NCI-H774 (cell line): Measurements from ENCODE around the gene GFI1B.
"Not testable (repeated sequence)": the region's sequence is repeated elsewhere in the genome, so short reads cannot be mapped to it uniquely, and the experiment has no call there.

Source experiments
- DNase-seq: peaks from one replicate; lab custom pipeline; 2025; lab: John Stamatoyannopoulos, UW

The GFI1B gene

DNA sequence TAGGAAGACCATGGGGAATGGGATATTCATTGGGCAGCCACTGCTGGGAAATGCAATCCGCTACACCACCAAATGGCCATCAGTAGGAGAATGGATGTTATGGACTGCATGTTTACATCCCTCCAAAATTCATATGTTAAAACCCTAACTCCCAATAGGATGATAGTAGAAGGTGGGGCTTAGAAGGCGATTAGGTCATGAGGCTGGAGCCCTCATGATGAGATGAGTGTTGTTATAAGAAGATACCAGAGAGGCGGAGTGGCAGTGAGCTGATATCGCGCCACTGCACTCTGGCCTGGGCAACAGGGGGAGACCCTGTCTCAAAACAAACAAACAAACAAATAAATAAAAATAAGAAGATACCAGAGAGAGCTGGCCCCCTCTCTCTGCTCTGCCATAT is 36.2 kb downstream of the GFI1B start:
- no peak for DNase-seq

DNA sequence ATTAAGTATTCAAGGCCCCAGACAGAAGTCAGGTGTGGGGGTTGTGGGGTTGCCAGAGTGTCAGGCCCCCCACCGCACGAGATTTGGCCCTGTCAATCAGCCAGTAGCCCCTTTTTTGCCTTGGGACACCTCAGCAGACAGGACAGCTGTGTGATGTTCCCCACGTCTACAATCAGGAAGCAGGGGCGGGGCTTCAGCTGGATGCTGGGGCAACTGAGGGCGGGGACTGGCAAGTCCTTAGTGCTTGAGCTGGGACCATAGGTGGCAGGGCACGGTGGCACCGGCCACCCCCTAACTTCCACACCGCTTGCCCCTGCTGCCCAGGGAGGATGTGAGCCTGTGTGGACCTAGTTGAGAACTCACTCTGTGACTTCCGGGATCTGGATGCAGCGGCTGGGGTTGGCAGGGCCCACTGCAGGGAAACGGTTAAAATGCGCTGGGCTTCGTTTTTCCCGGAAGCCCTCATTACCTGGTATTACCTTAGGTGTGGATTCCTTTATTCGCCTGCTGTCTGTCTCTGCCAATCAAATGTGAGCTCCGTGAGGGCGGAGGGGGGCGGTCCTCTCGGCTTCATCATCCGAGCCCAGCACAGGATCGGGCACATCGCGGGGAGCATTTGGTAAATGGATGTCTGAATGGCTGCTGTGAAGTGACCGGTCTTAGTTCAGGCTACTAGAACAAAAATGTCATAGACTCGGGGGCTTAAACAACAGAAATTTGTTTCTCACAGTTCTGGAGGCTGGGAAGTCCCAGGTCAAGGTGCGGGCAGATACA is 44.8 kb downstream of the GFI1B start:
- DNase-seq, result peak; percentile 20

DNA sequence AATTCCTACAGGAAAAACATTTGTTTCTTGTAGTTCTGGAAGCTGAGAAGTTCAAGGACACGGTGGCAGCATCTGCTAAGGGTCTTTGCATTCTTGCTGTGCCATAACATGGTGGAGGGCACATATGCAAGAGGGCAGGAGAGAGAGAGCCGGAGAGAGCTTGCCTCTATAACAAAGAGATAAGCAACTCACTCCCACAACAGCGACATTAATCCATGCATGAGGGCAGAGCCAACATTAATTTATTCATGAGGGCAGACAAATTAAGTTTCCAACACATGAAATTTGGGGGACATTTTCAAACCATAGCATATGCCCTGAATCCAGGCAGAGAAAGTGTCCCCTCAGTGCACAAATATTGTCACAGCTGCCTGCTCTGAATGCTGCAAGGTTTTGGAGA is 47.9 kb downstream of the GFI1B start:
- DNase-seq, result no peak

DNA sequence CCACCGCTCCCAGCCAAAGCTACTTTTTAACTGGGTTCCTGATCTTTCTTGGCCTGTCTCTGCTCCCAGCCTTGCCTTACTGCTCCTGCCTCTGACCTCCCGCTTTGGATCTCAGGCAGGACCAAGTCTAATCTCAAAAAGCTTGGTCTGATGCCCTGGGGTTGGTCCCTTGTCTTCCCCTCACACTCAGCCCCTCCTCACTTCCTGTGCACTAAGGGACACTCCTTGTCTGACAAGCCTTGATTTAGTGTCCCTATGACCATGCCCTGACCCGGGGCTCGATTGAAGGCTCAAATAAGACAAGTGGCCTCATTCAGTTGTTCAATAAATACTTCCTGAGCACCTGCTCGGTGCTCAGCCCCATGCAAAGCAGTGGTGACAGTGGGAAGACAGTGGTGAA is 48.6 kb downstream of the GFI1B start:
- no peak for DNase-seq

DNA sequence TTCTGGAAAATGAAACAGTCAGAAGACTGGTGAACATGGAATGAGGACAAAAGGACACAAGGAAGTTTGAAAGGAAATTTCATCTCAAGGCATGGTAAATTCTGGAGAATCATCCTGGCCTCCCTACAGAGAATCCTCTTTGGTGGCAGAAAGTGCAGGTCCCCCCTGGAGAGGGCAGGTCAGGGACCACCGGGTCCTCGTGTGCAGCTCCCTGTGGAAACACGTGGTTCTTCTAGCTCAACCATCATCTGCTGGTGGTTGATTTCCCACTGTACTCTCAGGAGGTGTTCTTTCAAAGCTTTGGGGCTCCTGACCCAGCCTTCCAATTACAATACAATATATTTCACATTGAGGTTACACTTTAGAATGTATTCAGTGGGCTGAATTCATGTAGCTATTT is 49.7 kb downstream of the GFI1B start:
- DNase-seq, result no peak

DNA sequence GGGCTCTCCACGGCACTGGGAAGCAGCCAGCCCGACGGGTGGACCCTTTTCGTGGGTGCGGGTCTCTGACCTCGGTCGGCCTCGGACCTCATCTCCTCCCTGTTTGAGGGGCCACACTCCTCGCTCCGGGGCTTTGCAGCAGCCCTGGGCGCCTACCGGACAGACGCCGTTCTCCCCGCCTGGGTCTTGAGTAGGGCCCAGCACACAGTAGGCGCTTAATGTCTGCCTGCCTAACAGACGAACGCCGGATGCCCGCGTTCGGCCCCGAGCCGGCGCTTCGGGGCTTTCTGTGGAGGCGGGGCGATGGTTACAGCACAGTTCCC is 51.5 kb downstream of the GFI1B start:
- DNase-seq, result no peak

DNA sequence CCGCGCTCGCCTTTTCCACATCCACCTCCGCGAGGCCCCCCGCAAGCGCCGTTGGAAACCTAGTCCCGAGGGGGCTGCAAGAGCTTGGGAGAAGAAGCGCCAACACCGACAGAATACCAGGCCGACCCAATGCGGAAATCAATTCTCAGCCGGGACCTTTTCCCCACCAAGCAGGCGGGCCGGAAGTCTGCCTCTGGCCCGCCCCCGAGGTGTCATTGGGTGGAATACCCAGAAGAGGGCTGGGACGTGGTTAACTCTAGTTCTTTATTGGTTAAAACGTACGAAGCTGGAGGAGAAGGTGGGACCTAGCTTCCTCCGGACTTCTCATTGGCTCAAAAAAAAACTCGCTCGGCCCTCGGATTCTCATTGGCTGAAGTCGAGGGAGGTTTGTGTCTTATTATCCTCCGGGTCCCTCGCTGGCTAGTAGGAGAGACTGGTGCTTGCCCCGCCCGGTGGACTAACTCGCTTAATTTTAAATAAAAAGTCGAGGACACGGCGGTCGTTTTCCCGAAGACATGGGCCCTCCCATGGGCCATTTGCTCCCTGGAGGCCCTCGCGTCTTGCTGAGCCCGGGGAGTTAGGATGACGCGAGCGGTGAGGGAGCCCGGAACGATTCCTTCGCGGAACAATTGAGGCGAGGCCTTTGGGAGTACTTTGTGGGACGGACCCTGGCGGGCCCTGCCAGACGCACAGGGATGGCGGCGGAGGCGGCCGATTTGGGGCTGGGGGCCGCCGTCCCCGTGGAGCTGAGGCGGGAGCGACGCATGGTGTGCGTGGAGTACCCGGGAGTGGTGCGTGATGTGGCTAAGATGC is 52.0 kb downstream of the GFI1B start, which contains the start of gene GTF3C5:
Gene GTF3C5 (plus strand): TSS at position 681 of the 813 bp plus-strand sequence. CDS start 15 bp downstream, at position 696.
- DNase-seq, result peak; percentile 100

DNA sequence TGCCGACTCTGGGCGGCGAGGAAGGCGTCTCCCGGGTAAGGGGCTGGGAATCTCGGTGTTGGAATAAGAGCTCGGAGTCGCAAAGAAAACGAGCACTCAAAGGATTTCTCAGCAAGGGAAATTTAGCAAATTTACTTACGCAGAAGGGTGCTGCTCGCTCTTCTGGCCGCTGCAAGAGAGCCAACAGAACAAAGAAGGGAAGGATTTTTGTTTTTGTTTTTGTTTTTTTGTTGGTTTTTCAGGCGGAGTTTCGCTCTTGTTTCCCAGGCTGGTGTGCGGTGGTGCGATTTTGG is 52.6 kb downstream of the GFI1B start:
- DNase-seq, result no peak

DNA sequence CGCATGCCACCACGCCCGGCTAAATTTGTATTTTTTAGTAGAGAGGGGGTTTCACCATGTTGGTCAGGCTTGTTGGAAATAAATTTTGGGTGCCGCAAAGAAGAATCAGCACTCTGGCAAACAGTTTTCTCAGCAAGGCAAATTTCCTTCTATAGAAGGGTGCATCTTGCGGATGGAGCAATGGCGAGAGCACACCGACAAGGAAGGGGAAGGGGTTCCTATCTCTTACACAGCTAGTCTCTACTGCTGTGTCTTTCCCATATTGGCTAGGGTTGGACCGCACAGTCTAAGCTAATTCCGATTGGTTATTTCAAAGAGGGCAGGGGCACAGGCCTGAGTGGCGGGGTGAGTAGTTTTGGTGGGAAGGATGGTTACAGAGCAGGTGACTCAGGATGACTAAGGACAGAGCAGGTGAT is 53.0 kb downstream of the GFI1B start:
- no peak for DNase-seq

DNA sequence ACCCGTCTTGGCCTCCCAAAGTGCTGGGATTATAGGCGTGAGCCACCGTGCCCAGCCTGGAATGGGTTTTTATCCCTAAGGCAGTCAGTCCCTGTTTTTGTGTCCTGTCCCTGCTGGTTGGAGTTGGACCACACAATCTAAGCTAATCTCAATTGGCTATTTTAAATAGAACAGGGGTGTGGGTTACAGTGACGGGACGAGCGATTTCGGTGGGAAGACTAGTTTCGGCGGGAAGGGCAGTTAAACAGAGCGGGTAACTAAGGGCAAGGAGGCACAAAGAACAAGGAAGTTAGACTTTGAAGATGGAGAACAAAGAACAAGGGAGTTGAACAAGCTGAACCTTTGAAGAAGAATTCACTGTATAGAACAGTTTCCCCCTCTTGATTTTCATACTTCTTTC is 53.7 kb downstream of the GFI1B start:
- no peak for DNase-seq

DNA sequence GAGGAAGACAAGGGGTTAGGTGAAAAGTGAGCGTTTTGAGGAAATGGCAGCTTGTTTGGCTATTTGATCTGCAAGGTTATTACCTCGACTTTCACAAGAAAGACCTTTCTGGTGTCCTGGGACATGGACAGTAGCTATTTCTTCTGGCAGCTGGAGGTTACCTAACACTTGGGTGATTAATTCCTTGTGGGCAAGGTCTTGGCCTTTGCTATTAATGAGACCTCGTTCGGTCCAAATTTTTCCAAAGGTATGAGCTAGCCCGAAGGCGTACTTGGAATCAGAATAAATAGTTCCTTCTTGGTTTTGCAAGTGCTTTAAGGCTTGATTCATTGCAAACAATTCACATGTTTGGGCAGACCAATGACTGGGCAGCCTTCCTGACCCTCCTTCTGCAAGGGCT is 57.2 kb downstream of the GFI1B start:
- no peak for DNase-seq

DNA sequence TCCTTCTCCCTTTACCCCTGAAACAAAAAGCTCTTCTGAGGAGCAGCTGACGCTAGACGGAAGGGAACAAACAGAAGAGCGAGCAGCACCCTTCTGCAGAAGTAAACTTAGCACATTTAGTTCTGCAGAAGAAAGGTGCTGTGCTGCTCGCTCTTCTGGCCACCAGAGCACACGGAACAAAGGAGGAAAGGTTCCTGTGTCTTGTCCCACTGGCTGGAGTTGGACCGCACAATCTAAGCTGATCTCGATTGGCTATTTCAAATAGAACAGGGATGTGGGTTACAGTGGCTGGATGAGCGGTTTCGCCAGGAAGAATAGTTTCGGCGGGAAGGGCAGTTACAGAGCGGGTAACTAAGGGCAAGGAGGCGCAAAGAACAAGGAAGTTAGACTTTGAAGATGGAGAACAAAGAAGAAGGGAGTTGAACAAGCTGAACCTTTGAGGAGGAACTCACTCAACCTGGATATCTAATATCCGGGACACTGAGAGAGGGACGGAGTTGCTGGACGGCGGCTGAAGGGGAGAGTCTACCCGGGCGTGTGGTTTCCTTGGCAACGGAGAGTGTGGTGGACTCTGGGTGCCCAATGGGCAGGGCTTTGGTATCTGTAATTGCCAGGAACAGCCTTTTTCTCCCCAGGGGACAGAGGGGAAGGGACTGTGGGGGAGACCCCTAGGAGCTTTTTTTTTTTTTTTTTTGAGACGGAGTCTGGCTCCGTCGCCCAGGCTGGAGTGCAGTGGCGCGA is 59.5 kb downstream of the GFI1B start:
- DNase-seq, result no peak

DNA sequence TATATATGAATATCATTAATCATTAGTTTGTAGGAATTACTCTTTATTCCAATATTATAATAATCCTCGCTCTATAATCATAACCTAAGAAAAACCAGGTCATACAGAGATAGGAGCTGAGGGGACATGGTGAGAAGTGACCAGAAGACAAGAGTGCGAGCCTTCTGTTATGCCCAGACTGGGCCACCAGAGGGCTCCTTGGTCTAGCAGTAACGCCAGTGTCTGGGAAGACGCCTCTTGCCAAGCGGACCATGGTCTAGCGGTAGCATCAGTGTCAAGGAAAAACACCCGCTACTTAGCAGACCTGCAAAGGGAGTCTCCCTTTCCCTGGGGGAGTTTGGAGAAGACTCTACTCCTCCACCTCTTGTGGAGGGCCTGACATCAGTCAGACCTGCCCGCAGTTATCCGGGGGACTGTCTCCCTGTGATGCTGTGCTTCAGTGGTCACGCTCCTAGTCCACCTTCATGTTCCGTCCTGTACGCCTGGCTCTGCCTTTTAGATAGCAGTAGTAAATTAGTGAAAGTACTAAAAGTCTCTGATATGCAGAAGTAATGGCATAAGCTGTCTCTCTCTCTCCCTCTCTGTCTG is 62.5 kb downstream of the GFI1B start:
- not testable (repeated sequence) for DNase-seq
